ENCODE results near the gene PPP1R3A. TPM values are rescaled to one million over a fixed set of nuclear protein-coding genes. Genes with fewer than 3 reads are reported as not detected.
"Not testable (repeated sequence)": the region's sequence is repeated elsewhere in the genome, so short reads cannot be mapped to it uniquely, and the experiment has no call there.

Gene PPP1R3A
- total and polyA plus RNA-seq, 2 donors (not counting 1 experiment from before 2014, with no cell fraction given): not detected

- Histone ChIP-seq H3K9me3 (ENCODE audit: control extremely low read depth in 1 of 3, control insufficient read depth in 2 of 3, insufficient read depth in 1 of 3, low read length in 2 of 3) (peaks cover 0 to 13% (median 0%) of the 10 kb centered on the region in 3 donors), H3K4me3 (ENCODE audit: control extremely low read depth in 1 of 5, extremely low read depth in 1 of 5, insufficient read depth in 1 of 5, low read depth in 2 of 5, low read length in 4 of 5) (no peak overlapping the region), H2AFZ (ENCODE audit: insufficient read depth, low read depth, low read length, poor library complexity, severe bottlenecking) (no peak overlapping the region), H3K4me2 (replicated peaks; ENCODE audit: low read depth, low read length, poor library complexity, severe bottlenecking) (no peak overlapping the region), H3K36me3 (replicated peaks in 1 of 2; ENCODE audit: control extremely low read depth in 1 of 2, control insufficient read depth in 1 of 2, extremely low read depth in 1 of 2, insufficient read depth in 2 of 2, low read length in 1 of 2) (no peaks in the 10 kb centered on the region), H3K27me3 (replicated peaks in 1 of 4; ENCODE audit: control extremely low read depth in 1 of 4, control insufficient read depth in 3 of 4, insufficient read depth in 4 of 4, low read length in 3 of 4) (no peaks in the 10 kb centered on the region), H3K4me1 (ENCODE audit: control insufficient read depth in 2 of 2, insufficient read depth in 2 of 2, low read length in 2 of 2) (no peaks in the 10 kb centered on the region), H3K27ac (ENCODE audit: low read length in 2 of 2) (no peak overlapping the region), H3K9ac (ENCODE audit: low read length) (no peak overlapping the region), H4K20me1 (ENCODE audit: control insufficient read depth, insufficient read depth, low read length, poor library complexity, severe bottlenecking) (no peaks in the 10 kb centered on the region), H3K79me2 (ENCODE audit: control insufficient read depth, insufficient read depth, low read length) (no peaks in the 10 kb centered on the region)
- WGBS (ENCODE audit: insufficient coverage): 93% methylated on average over 2 of the region's 2 CpGs
- H3K4me3 Mint-ChIP-seq: no peak overlapping the region
- no peaks in the 10 kb centered on the region for H3K4me1 Mint-ChIP-seq
- H3K9me3 Mint-ChIP-seq (ENCODE audit: insufficient read depth): peaks cover 7% of the 10 kb centered on the region
- CTCF ChIA-PET: no interaction called here
- no peak overlapping the region for H3K27ac Mint-ChIP-seq
- ATAC-seq (ENCODE audit: low read depth): no peak
- TF ChIP-seq EZH2 (IDR thresholded peaks at IDR 0.05; ENCODE audit: borderline replicate concordance, insufficient read depth, low read depth, low read length, poor library complexity, severe bottlenecking) (no peak), CTCF (IDR thresholded peaks at IDR 0.05) (no peak)
- DNase-seq: no peak
- POLR2A ChIA-PET: no interaction called here
- no peaks in the 10 kb centered on the region for H3K27me3 Mint-ChIP-seq
- intact Hi-C loops (cut with micrococcal nuclease): no loop called here
These were observed 18.2 kb upstream of the PPP1R3A start for GRCh38 chr7:113936982-113937381.

DNA sequence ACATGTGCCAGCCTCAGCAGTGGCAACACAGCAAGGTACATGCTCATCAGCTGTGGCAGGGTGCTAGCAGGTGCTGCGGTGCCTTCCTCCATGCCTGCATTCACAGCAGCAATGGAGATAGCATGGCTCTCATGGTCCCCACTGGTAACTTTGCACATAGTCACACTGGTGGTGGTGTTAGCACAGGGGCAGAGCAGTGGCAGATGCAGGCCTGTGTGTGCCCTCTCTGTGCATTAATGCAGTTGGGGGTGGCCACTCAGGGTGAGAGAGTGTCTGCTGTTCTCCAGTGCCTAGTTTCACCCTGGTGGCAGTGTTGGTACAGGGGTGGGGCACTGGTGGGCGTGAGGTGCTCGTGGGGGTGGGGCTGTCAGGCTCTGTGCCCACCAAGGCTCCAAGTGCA, 17.7 kb upstream of the PPP1R3A start:
- no peak overlapping the region for H3K4me3 ChIP-seq (ENCODE audit: control extremely low read depth in 1 of 5, extremely low read depth in 1 of 5, insufficient read depth in 1 of 5, low read depth in 2 of 5, low read length in 4 of 5)
- H3K9me3 ChIP-seq (ENCODE audit: control extremely low read depth in 1 of 3, control insufficient read depth in 2 of 3, insufficient read depth in 1 of 3, low read length in 2 of 3): peaks cover 0 to 16% (median 0%) of the 10 kb centered on the region in 3 donors
- WGBS (ENCODE audit: insufficient coverage): 67% methylated on average over 3 of the region's 3 CpGs
- CTCF ChIA-PET: no interaction called here
- no peak overlapping the region for H3K4me2 ChIP-seq (replicated peaks; ENCODE audit: low read depth, low read length, poor library complexity, severe bottlenecking)
- no peak for ATAC-seq (ENCODE audit: low read depth)
- H3K9ac ChIP-seq (ENCODE audit: low read length): no peak overlapping the region
- H2AFZ ChIP-seq (ENCODE audit: insufficient read depth, low read depth, low read length, poor library complexity, severe bottlenecking): no peak overlapping the region
- Mint-ChIP-seq H3K4me1 (no peaks in the 10 kb centered on the region), H3K9me3 (ENCODE audit: insufficient read depth) (peaks cover 7% of the 10 kb centered on the region), H3K27me3 (no peaks in the 10 kb centered on the region), H3K27ac (no peak overlapping the region), H3K4me3 (no peak overlapping the region)
- POLR2A ChIA-PET: no interaction called here
- TF ChIP-seq EZH2 (IDR thresholded peaks at IDR 0.05; ENCODE audit: borderline replicate concordance, insufficient read depth, low read depth, low read length, poor library complexity, severe bottlenecking) (no peak), CTCF (IDR thresholded peaks at IDR 0.05) (no peak)
- intact Hi-C loops (cut with micrococcal nuclease): no loop called here
- no peaks in the 10 kb centered on the region for H3K27me3 ChIP-seq (replicated peaks in 1 of 4; ENCODE audit: control extremely low read depth in 1 of 4, control insufficient read depth in 3 of 4, insufficient read depth in 4 of 4, low read length in 3 of 4)
- H3K36me3 ChIP-seq (replicated peaks in 1 of 2; ENCODE audit: control extremely low read depth in 1 of 2, control insufficient read depth in 1 of 2, extremely low read depth in 1 of 2, insufficient read depth in 2 of 2, low read length in 1 of 2): no peaks in the 10 kb centered on the region
- no peak overlapping the region for H3K27ac ChIP-seq (ENCODE audit: low read length in 2 of 2)
- no peak for DNase-seq
- no peaks in the 10 kb centered on the region for H3K4me1 ChIP-seq (ENCODE audit: control insufficient read depth in 2 of 2, insufficient read depth in 2 of 2, low read length in 2 of 2)
- H4K20me1 ChIP-seq (ENCODE audit: control insufficient read depth, insufficient read depth, low read length, poor library complexity, severe bottlenecking): no peaks in the 10 kb centered on the region
- no peaks in the 10 kb centered on the region for H3K79me2 ChIP-seq (ENCODE audit: control insufficient read depth, insufficient read depth, low read length)

DNA sequence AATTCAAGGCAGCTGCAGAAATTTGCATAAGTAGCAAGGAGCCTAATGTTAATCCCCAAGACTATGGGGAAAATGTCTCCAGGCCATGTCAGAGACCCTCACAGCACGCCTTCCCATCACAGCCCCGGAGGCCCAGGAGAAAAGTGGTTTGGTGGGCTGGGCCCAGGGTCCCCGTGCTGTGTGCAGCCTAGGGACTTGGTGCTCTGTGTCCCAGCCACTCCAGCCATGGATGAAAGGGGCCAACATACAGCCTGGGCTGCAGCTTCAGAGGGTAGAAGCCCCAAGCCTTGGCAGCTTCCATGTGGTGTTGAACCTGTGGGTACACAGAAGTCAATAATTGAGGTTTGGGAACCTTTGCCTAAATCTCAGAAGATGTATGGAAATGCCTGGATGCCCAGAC, 10.6 kb upstream of the PPP1R3A start:
- H3K4me2 ChIP-seq (replicated peaks; ENCODE audit: low read depth, low read length, poor library complexity, severe bottlenecking); H4K20me1 ChIP-seq (ENCODE audit: control insufficient read depth, insufficient read depth, low read length, poor library complexity, severe bottlenecking); H3K27ac Mint-ChIP-seq; H3K9me3 Mint-ChIP-seq (ENCODE audit: insufficient read depth); H3K79me2 ChIP-seq (ENCODE audit: control insufficient read depth, insufficient read depth, low read length); CTCF ChIA-PET; H3K4me1 ChIP-seq (ENCODE audit: control insufficient read depth in 2 of 2, insufficient read depth in 2 of 2, low read length in 2 of 2); POLR2A ChIA-PET; DNase-seq; H3K9ac ChIP-seq (ENCODE audit: low read length); H3K27me3 Mint-ChIP-seq; H3K4me3 ChIP-seq (ENCODE audit: control extremely low read depth in 1 of 5, extremely low read depth in 1 of 5, insufficient read depth in 1 of 5, low read depth in 2 of 5, low read length in 4 of 5); H3K36me3 ChIP-seq (replicated peaks in 1 of 2; ENCODE audit: control extremely low read depth in 1 of 2, control insufficient read depth in 1 of 2, extremely low read depth in 1 of 2, insufficient read depth in 2 of 2, low read length in 1 of 2); H3K4me1 Mint-ChIP-seq; ATAC-seq (ENCODE audit: low read depth); H3K27ac ChIP-seq (ENCODE audit: low read length in 2 of 2); H2AFZ ChIP-seq (ENCODE audit: insufficient read depth, low read depth, low read length, poor library complexity, severe bottlenecking); intact Hi-C loops (cut with micrococcal nuclease); H3K4me3 Mint-ChIP-seq; H3K27me3 ChIP-seq (replicated peaks in 1 of 4; ENCODE audit: control extremely low read depth in 1 of 4, control insufficient read depth in 3 of 4, insufficient read depth in 4 of 4, low read length in 3 of 4): not testable (repeated sequence)
- 71% methylated on average over 3 of the region's 3 CpGs for WGBS (ENCODE audit: insufficient coverage)
- H3K9me3 ChIP-seq (ENCODE audit: control extremely low read depth in 1 of 3, control insufficient read depth in 2 of 3, insufficient read depth in 1 of 3, low read length in 2 of 3): peaks cover 0 to 12% (median 0%) of the 10 kb centered on the region in 3 donors

Measured in B cell (primary cell).